Right ventricle myocardium superior (tissue), 1 donor: Measurements from ENCODE around the gene CHTF18. TPM values are rescaled to one million over a fixed set of nuclear protein-coding genes. Genes with fewer than 3 reads are reported as not detected.

ENCODE experiments used
- ATAC-seq: fragments of 200-7000 bp; cut with Tn5 transposase; one replicate; pipeline ENCODE4 v1.9.1; 2020; ENCODE audit warnings: mild to moderate bottlenecking; ENCODE audit not compliant: poor library complexity
- DNase-seq: peaks from one replicate; pipeline ENCODE4 v3.0.0-alpha.2; 2020
- intact Hi-C: fragments of 100-400 bp; cut with DNase I; formaldehyde crosslinking; loops from one replicate; pipeline ENCODE4 v1.11.2; 2022
- total RNA-seq: library from RNA; stranded (reverse); fragmentation: NEBNext Ultra II Directional; extraction: Animal tissue kit (Norgen Biotek cat#: 25700); gene quantifications from one replicate; pipeline ENCODE4 v1.2.1, GENCODE V29; 2021
- donor health status: DM: no; HTN: yes; CAD: no; lungs with severe emphysema.

CHTF18 gene
- total RNA-seq, 1 donor from 2014 or later: 3.7 TPM

GRCh38 chr16:759110-759910, 29.1 kb upstream of the CHTF18 start:
- no peak for ATAC-seq
- intact Hi-C loops: no loop called here
- no peak for DNase-seq

GRCh38 chr16:760065-760464, 28.4 kb upstream of the CHTF18 start:
- intact Hi-C loops: no loop called here
- DNase-seq: no peak
- no peak for ATAC-seq

- DNase-seq (no peak), ATAC-seq (peak; percentile 31)
- intact Hi-C loops: no loop called here
Observed at GRCh38 chr16:760545-761343, 27.7 kb upstream of the CHTF18 start, which contains the start of gene MSLN. Gene MSLN (plus strand): TSS chr16:760734. CDS start chr16:762681, 1,947 bp downstream.

- intact Hi-C loops: no loop called here
- no peak for DNase-seq
Observed at GRCh38 chr16:761625-762513, 26.6 kb upstream of the CHTF18 start.

GRCh38 chr16:762595-763268, 25.7 kb upstream of the CHTF18 start:
- intact Hi-C loops: no loop called here
- ATAC-seq (no peak), DNase-seq (no peak)

More at GRCh38 chr16:761625-762513, 26.6 kb upstream of the CHTF18 start:
- no peak for ATAC-seq

GRCh38 chr16:763369-764183, 24.8 kb upstream of the CHTF18 start:
- no peak for DNase-seq
- intact Hi-C loops: no loop called here
- ATAC-seq: no peak

GRCh38 chr16:764184-764750, 24.2 kb upstream of the CHTF18 start:
- DNase-seq (no peak), ATAC-seq (no peak)
- intact Hi-C loops: no loop called here

GRCh38 chr16:764848-765487, 23.5 kb upstream of the CHTF18 start:
- intact Hi-C loops: no loop called here
- no peak for ATAC-seq
- no peak for DNase-seq

- DNase-seq: no peak
- no peak for ATAC-seq
Observed at GRCh38 chr16:765488-765865, 22.9 kb upstream of the CHTF18 start.

GRCh38 chr16:766008-766819, 22.2 kb upstream of the CHTF18 start:
- ATAC-seq (no peak), DNase-seq (no peak)
- intact Hi-C loops: no loop called here

More at GRCh38 chr16:765488-765865, 22.9 kb upstream of the CHTF18 start:
- intact Hi-C loops: no loop called here

GRCh38 chr16:766820-767640, 21.4 kb upstream of the CHTF18 start:
- DNase-seq (no peak), ATAC-seq (no peak)
- intact Hi-C loops: no loop called here

- DNase-seq: no peak
- intact Hi-C loops: no loop called here
- ATAC-seq: no peak
Observed at GRCh38 chr16:767743-768235, 20.6 kb upstream of the CHTF18 start.

GRCh38 chr16:768428-768827, 20.0 kb upstream of the CHTF18 start:
- ATAC-seq: no peak
- DNase-seq: no peak
- intact Hi-C loops: no loop called here

- no peak for DNase-seq
- intact Hi-C loops: no loop called here
- no peak for ATAC-seq
Observed at GRCh38 chr16:769184-769784, 19.1 kb upstream of the CHTF18 start.

GRCh38 chr16:769934-770333, 18.5 kb upstream of the CHTF18 start:
- intact Hi-C loops: no loop called here
- ATAC-seq (no peak), DNase-seq (no peak)
